ENCODE results near the gene KNDC1.

DNA sequence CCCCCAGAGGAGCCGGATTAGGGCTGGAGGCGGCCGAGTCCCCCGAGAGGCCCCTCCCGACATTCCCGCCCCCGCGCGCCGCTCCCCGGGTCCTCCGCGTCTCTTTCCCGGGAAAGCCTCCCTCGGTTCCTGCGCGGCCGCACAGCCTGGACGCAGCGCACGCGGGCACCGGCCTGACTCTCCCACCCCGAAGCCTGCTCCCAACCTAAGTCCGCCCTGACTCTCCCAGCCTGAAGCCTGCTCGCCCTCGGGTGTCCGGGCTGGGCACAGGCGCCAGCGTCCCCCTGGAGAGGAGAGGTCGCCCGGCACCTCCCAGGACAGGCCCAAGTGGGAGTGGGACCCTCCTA, 77.2 kb downstream of the KNDC1 start:
- TF ChIP-seq, protein P1, sequence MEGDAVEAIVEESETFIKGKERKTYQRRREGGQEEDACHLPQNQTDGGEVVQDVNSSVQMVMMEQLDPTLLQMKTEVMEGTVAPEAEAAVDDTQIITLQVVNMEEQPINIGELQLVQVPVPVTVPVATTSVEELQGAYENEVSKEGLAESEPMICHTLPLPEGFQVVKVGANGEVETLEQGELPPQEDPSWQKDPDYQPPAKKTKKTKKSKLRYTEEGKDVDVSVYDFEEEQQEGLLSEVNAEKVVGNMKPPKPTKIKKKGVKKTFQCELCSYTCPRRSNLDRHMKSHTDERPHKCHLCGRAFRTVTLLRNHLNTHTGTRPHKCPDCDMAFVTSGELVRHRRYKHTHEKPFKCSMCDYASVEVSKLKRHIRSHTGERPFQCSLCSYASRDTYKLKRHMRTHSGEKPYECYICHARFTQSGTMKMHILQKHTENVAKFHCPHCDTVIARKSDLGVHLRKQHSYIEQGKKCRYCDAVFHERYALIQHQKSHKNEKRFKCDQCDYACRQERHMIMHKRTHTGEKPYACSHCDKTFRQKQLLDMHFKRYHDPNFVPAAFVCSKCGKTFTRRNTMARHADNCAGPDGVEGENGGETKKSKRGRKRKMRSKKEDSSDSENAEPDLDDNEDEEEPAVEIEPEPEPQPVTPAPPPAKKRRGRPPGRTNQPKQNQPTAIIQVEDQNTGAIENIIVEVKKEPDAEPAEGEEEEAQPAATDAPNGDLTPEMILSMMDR (conservative IDR thresholded peaks at IDR 0.05 in 1 of 2, IDR thresholded peaks at IDR 0.05 in 1 of 2; ENCODE audit: extremely low read depth in 1 of 2, insufficient read depth in 1 of 2, low read depth in 1 of 2, low read length in 2 of 2) = no peak
- TF ChIP-seq EZH2 (IDR thresholded peaks at IDR 0.05; ENCODE audit: borderline replicate concordance, low read length) = no peak
